HG02938 (cell line): ENCODE measurements around the gene LRIG1.

Experiments used
- ATAC-seq: cut with Tn5 transposase; IDR thresholded peaks from one replicate; pipeline ENCODE4 v1.9.1; 2021; ENCODE audit warnings: mild to moderate bottlenecking, moderate library complexity; ENCODE audit not compliant: unreplicated experiment

The LRIG1 gene, protein sequence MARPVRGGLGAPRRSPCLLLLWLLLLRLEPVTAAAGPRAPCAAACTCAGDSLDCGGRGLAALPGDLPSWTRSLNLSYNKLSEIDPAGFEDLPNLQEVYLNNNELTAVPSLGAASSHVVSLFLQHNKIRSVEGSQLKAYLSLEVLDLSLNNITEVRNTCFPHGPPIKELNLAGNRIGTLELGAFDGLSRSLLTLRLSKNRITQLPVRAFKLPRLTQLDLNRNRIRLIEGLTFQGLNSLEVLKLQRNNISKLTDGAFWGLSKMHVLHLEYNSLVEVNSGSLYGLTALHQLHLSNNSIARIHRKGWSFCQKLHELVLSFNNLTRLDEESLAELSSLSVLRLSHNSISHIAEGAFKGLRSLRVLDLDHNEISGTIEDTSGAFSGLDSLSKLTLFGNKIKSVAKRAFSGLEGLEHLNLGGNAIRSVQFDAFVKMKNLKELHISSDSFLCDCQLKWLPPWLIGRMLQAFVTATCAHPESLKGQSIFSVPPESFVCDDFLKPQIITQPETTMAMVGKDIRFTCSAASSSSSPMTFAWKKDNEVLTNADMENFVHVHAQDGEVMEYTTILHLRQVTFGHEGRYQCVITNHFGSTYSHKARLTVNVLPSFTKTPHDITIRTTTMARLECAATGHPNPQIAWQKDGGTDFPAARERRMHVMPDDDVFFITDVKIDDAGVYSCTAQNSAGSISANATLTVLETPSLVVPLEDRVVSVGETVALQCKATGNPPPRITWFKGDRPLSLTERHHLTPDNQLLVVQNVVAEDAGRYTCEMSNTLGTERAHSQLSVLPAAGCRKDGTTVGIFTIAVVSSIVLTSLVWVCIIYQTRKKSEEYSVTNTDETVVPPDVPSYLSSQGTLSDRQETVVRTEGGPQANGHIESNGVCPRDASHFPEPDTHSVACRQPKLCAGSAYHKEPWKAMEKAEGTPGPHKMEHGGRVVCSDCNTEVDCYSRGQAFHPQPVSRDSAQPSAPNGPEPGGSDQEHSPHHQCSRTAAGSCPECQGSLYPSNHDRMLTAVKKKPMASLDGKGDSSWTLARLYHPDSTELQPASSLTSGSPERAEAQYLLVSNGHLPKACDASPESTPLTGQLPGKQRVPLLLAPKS

GRCh38 chr3:66500576-66501482 is at the start of gene LRIG1:
LRIG1 (minus strand) TSS chr3:66501022; CDS start chr3:66500407, 615 bp downstream.
- peak; percentile 97 for ATAC-seq

- ATAC-seq = no peak
Measured at GRCh38 chr3:66544619-66545429, 44.0 kb upstream of the LRIG1 start.

- no peak for ATAC-seq
Measured at GRCh38 chr3:66542153-66542552, 41.3 kb upstream of the LRIG1 start.

- ATAC-seq = no peak
Measured at GRCh38 chr3:66539466-66539989, 38.7 kb upstream of the LRIG1 start.

DNA sequence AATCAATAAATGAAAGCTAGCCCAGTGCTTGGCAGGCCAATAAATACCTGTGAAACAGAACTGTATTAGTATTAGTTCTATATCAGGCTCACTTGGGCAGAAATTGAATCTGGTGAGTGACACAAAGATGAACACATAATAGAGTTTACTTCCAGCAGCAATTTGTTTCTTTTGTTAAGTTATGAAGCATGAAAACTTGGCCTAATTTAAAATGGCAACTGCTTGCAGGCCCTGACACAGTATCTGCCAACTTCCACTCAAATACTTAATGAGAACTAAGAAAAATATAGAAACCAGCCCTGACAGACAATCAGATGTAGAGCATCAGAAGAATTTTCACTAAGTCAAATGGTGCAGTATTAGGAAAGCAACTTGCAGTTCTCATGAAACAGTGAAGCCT is 37.6 kb upstream of the LRIG1 start:
- ATAC-seq = no peak

GRCh38 chr3:66537735-66538134 is 36.9 kb upstream of the LRIG1 start:
- no peak for ATAC-seq

- no peak for ATAC-seq
Measured at GRCh38 chr3:66536791-66537190, 36.0 kb upstream of the LRIG1 start.

DNA sequence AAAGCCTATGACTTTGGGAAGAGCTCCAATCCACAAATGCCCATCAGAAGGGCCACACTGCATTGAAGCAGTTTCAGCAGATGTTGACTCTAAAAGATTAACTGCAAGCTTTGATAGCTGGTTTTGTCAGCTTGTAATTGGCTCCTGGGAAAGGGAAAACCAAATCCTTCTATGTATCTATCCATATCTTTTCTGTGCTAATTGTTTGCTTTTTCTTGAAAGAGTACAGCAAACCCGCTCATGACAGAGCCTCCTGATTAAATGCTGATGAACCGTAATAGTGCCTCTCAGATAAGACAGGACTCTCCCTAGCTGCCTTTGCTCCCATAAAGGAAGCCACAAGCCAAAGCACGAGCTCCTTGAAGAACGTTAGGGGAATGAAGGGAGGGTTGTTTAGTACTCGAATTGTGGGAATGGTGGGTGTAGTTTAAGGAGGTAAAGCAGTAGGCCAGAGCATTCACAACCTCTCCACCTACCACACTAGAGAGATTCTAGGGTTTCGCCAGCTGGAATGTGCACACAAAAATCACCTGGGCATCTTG is 33.6 kb upstream of the LRIG1 start:
- no peak for ATAC-seq

DNA sequence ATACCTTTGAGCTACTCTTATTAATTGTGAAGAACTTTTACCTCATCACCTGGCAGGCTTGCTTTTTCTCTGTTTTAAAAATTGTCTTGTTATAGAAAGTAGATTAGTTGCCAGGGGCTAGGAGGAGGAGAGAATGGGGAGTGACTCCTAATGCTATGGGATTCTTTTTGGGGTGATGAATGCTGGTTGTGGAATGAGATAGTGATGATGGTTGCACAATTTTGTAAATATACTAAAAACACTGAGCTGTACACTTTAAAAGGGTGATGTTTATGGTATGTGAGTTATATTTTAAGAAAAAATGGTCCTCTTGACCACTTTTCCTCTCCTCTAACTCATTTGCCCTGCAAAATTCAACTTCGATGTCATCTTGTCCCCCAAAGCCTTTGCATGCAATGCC is 31.8 kb upstream of the LRIG1 start:
- no peak for ATAC-seq

GRCh38 chr3:66532160-66532587 is 31.4 kb upstream of the LRIG1 start:
- no peak for ATAC-seq

- ATAC-seq = no peak
Measured at GRCh38 chr3:66531256-66531655, 30.4 kb upstream of the LRIG1 start.

- no peak for ATAC-seq
Measured at GRCh38 chr3:66527246-66527645, 26.4 kb upstream of the LRIG1 start.

DNA sequence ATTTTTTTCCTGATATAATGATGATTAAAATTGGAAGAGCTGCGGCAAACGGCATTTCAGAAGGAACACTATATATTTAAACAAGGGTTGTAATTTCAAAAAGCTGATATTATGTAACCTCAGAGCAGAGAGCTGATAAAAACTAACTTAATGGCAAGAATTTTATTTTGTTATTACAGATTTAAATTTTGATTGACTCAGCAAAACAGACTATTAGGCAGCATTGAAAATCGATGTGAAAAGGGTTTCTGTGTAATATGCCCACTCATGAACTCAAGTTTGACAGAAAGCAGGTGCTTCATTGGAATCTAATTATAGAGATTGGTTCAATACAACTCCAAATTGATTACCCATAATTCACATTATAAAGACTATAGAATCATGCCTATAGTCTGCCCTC is 24.9 kb upstream of the LRIG1 start:
- no peak for ATAC-seq

- ATAC-seq = no peak
Measured at GRCh38 chr3:66520724-66521123, 19.9 kb upstream of the LRIG1 start.

GRCh38 chr3:66518644-66519043 is 17.8 kb upstream of the LRIG1 start:
- no peak for ATAC-seq

DNA sequence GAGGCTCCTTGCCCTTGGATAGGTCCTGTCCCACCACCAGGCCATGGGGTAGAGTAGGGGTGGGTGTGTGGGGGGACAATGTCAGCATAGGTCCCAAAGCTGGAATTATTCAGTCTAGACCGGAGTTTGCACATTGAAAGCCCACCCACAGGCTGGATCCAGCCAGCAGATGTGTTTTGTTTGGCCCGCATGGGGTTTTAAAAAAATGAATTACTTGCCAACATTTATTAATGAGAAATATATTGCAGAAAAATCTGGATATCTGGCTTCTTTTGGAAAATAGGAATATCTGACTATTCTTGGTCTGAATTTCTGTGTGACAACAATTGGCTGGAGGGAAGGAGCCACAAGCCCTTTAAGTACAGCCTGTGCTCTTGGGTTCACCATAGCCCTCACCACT is 17.3 kb upstream of the LRIG1 start:
- ATAC-seq = no peak

DNA sequence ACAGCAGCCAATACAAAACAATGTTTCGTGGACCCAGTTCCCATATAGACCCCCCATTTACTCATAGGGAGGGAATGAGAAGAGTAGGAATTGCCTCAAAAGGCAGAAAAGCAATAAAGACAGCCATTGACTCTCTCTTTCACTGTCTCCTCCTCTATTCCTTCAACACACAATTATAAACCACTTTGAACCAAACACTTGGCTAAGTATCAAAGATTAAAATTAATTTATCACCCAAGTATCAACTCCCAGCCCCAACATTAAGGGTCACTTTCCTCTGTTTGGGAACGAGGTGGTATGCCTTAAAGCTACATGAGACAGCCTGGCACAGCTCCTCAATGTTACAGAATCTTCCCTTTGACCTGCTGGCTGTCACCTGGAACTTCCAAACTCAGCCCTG is 16.4 kb upstream of the LRIG1 start:
- ATAC-seq = no peak

DNA sequence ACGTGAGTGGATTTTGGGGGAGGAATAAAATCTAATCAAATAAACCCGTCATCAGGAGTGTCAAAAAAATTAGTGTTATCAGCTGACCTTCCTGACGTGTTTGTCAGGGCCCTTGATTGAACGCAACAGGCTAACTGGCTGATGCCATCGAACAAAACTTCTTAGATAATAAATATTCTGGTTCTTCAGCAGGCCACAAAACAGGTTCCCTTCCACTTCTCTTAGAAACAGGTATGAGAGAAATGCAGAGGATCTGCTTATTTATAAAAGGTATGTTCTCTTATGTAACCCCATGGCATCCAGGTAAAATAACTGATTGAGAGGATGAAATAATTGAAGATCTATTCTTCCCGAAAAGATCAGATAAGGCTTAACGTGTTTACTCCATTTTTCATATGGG is 7.6 kb upstream of the LRIG1 start:
- ATAC-seq = no peak
